Osteoblast (primary cell): Measurements from ENCODE around the gene STXBP4. TPM values are rescaled to one million over a fixed set of nuclear protein-coding genes. Genes with fewer than 3 reads are reported as not detected.

ENCODE experiments used
- DNase-seq: peaks from one replicate; pipeline ENCODE4 v3.0.0; 2011; ENCODE audit warnings: low spot score, mixed read lengths; ENCODE audit not compliant: insufficient read length; ENCODE audit errors: missing footprints
- H2AFZ ChIP-seq: 2 replicates; pipeline ENCODE4 v1.6.0; 2011; ENCODE audit warnings: mild to moderate bottlenecking, low read length
- H3K27ac ChIP-seq: 2 replicates; pipeline ENCODE4 v1.5.1; 2011; ENCODE audit warnings: mild to moderate bottlenecking, low read depth, low read length, moderate library complexity
- H3K27me3 ChIP-seq: 2 replicates; pipeline ENCODE4 v1.6.0; 2012; ENCODE audit warnings: mild to moderate bottlenecking, control low read depth, inconsistent platforms, low read length, moderate library complexity; ENCODE audit not compliant: insufficient read depth
- H3K36me3 ChIP-seq: 2 replicates; pipeline ENCODE4 v1.5.1; 2011; ENCODE audit warnings: mild to moderate bottlenecking, low read length, control low read depth, moderate library complexity; ENCODE audit not compliant: insufficient read depth
- H3K4me1 ChIP-seq: 2 replicates; pipeline ENCODE4 v1.5.1; 2011; ENCODE audit warnings: mild to moderate bottlenecking, low read length, control low read depth, moderate library complexity; ENCODE audit not compliant: insufficient read depth
- H3K4me2 ChIP-seq: 2 replicates; pipeline ENCODE4 v1.6.0; 2011; ENCODE audit warnings: mild to moderate bottlenecking, low read length; ENCODE audit not compliant: insufficient read depth
- H3K4me3 ChIP-seq: fragments of 200-600 bp; sonication (generic); 3 replicates; pipeline ENCODE4 v1.5.1; 2012; ENCODE audit warnings: mild to moderate bottlenecking, low read length, inconsistent platforms; ENCODE audit not compliant: insufficient read depth
- H3K79me2 ChIP-seq: 2 replicates; pipeline ENCODE4 v1.6.0; 2012; ENCODE audit warnings: mild to moderate bottlenecking, low read length, control low read depth, inconsistent platforms; ENCODE audit not compliant: insufficient read depth
- H3K9me3 ChIP-seq: 2 replicates; pipeline ENCODE4 v1.5.1; 2011; ENCODE audit warnings: low read depth, low read length, control low read depth
- H4K20me1 ChIP-seq: 2 replicates; pipeline ENCODE4 v1.6.0; 2012; ENCODE audit warnings: mild to moderate bottlenecking, low read length, control low read depth; ENCODE audit not compliant: insufficient read depth
- total RNA-seq: library from RNA; depleted of rRNA; stranded (reverse); fragments of >200 nt; gene quantifications from 2 replicates; pipeline ENCODE4 v1.2.3, GENCODE V29; 2012
- TF ChIP-seq, protein P1 (sequence below): IDR thresholded peaks from 2 replicates; pipeline ENCODE4 v1.5.1; 2011; ENCODE audit warnings: mild to moderate bottlenecking, low read depth, low read length, moderate library complexity; ENCODE audit errors: extremely low read depth

Gene STXBP4
- total RNA-seq, 1 donor: 19.2 TPM

GRCh38 chr17:54924405-54924804 lies 44.2 kb upstream of the STXBP4 start:
- no peaks in the 10 kb centered on the region for H3K36me3 ChIP-seq
- no peak overlapping the region for H3K27ac ChIP-seq
- no peaks in the 10 kb centered on the region for H4K20me1 ChIP-seq
- no peaks in the 10 kb centered on the region for H3K79me2 ChIP-seq
- peaks cover 3% of the 10 kb centered on the region for H3K4me1 ChIP-seq
- H3K4me2 ChIP-seq: no peak overlapping the region
- H3K4me3 ChIP-seq: no peak overlapping the region
- DNase-seq: no peak
- TF ChIP-seq, protein P1, sequence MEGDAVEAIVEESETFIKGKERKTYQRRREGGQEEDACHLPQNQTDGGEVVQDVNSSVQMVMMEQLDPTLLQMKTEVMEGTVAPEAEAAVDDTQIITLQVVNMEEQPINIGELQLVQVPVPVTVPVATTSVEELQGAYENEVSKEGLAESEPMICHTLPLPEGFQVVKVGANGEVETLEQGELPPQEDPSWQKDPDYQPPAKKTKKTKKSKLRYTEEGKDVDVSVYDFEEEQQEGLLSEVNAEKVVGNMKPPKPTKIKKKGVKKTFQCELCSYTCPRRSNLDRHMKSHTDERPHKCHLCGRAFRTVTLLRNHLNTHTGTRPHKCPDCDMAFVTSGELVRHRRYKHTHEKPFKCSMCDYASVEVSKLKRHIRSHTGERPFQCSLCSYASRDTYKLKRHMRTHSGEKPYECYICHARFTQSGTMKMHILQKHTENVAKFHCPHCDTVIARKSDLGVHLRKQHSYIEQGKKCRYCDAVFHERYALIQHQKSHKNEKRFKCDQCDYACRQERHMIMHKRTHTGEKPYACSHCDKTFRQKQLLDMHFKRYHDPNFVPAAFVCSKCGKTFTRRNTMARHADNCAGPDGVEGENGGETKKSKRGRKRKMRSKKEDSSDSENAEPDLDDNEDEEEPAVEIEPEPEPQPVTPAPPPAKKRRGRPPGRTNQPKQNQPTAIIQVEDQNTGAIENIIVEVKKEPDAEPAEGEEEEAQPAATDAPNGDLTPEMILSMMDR: no peak
- no peaks in the 10 kb centered on the region for H3K9me3 ChIP-seq
- H2AFZ ChIP-seq: no peak overlapping the region
- no peaks in the 10 kb centered on the region for H3K27me3 ChIP-seq

- peaks cover 3% of the 10 kb centered on the region for H3K4me1 ChIP-seq
- no peaks in the 10 kb centered on the region for H3K36me3 ChIP-seq
- no peak overlapping the region for H2AFZ ChIP-seq
- no peak overlapping the region for H3K4me3 ChIP-seq
- DNase-seq: no peak
- no peaks in the 10 kb centered on the region for H3K27me3 ChIP-seq
- TF ChIP-seq, protein P1: no peak
- H4K20me1 ChIP-seq: no peaks in the 10 kb centered on the region
- H3K4me2 ChIP-seq: no peak overlapping the region
- H3K27ac ChIP-seq: no peak overlapping the region
- no peaks in the 10 kb centered on the region for H3K9me3 ChIP-seq
- no peaks in the 10 kb centered on the region for H3K79me2 ChIP-seq
Observed at GRCh38 chr17:54927525-54927924, 41.0 kb upstream of the STXBP4 start.

- no peak overlapping the region for H3K4me3 ChIP-seq
- no peaks in the 10 kb centered on the region for H3K9me3 ChIP-seq
- H4K20me1 ChIP-seq: no peaks in the 10 kb centered on the region
- peaks cover 3% of the 10 kb centered on the region for H3K4me1 ChIP-seq
- no peak overlapping the region for H3K4me2 ChIP-seq
- TF ChIP-seq, protein P1: no peak
- H2AFZ ChIP-seq: no peak overlapping the region
- no peaks in the 10 kb centered on the region for H3K79me2 ChIP-seq
- DNase-seq: no peak
- no peaks in the 10 kb centered on the region for H3K36me3 ChIP-seq
- H3K27me3 ChIP-seq: no peaks in the 10 kb centered on the region
- no peak overlapping the region for H3K27ac ChIP-seq
Observed at GRCh38 chr17:54932711-54933110, 35.9 kb upstream of the STXBP4 start.

DNA sequence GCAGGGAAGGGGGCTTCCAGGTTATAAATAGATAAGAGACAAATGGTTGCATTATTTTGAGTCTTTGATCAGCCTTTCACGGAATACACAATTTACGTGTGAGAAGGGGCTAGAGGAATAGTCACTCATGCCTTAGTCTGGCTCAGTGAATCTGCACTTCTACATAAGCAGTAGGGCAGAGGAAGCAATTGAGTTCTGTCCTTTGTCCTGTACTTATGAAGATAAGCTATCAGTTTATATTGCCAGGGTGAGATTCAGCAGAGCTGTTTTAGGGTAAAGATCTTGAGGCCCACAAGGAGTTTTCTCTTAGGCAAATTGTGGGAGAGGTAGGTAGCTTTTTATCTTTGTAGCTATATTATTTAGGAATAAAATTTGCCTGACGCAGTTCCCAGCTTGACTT lies 34.6 kb upstream of the STXBP4 start:
- H3K4me1 ChIP-seq: no peaks in the 10 kb centered on the region
- H3K79me2 ChIP-seq: no peaks in the 10 kb centered on the region
- TF ChIP-seq, protein P1: no peak
- H3K36me3 ChIP-seq: peaks cover under 1% of the 10 kb centered on the region
- DNase-seq: no peak
- H3K4me3 ChIP-seq: no peak overlapping the region
- H3K27ac ChIP-seq: no peak overlapping the region
- no peaks in the 10 kb centered on the region for H4K20me1 ChIP-seq
- H2AFZ ChIP-seq: no peak overlapping the region
- H3K4me2 ChIP-seq: no peak overlapping the region
- no peaks in the 10 kb centered on the region for H3K27me3 ChIP-seq
- H3K9me3 ChIP-seq: no peaks in the 10 kb centered on the region
